NCI-H2227 treated with DMSO at 0.1 percent for 48 hours (cell line): ENCODE data around the gene GMPR.

Experiments used
- DNase-seq: peaks from one replicate; lab custom pipeline; 2025; lab: John Stamatoyannopoulos, UW

Gene GMPR

GRCh38 chr6:16327777-16328325 lies 89.5 kb downstream of the GMPR start:
- DNase-seq, result no peak

- no peak for DNase-seq
Measured at GRCh38 chr6:16329233-16329632, 90.8 kb downstream of the GMPR start.

GRCh38 chr6:16331384-16332174 lies 93.2 kb downstream of the GMPR start:
- DNase-seq, result no peak

- no peak for DNase-seq
Measured at GRCh38 chr6:16332175-16332542, 93.8 kb downstream of the GMPR start.

DNA sequence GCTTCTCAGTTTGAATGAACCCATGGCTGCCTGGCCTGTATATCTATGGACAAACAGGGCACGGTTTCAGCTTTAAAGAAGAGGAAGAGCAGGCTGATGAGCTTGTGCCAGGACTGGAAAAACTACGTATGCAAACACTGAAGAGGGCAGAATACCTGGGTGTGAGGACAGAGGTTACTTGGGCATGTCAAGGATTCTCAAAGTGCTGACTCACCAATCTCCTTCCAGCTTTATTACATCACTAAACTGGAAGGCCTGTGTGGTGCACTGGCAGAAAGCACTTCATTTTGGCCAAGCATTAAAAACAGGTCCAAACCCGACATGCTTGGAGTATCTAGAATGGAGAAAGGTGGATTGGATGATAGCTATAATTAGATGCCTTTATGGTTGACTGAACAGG lies 95.2 kb downstream of the GMPR start:
- no peak for DNase-seq

GRCh38 chr6:16334671-16335070 lies 96.3 kb downstream of the GMPR start:
- DNase-seq, result no peak

DNA sequence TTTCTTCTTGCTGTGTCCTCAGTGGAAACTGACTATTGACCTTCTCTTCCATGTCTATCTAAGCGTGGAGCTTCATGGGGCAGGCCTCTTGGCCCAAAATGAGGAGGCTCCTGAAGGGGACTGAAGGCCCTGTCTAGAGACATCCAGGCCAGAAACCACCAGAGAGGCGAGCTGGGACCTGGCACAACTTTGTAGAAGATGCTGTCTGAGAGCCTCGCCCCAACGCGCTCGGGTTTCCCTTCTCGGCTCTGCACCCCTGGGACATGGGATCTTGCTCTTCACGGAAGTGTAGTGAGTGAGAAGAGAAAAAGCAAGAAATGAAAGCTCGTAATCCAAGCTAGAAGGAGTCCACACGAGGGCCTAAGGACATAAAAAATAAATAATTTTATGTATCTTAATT lies 96.8 kb downstream of the GMPR start:
- DNase-seq, result no peak

DNA sequence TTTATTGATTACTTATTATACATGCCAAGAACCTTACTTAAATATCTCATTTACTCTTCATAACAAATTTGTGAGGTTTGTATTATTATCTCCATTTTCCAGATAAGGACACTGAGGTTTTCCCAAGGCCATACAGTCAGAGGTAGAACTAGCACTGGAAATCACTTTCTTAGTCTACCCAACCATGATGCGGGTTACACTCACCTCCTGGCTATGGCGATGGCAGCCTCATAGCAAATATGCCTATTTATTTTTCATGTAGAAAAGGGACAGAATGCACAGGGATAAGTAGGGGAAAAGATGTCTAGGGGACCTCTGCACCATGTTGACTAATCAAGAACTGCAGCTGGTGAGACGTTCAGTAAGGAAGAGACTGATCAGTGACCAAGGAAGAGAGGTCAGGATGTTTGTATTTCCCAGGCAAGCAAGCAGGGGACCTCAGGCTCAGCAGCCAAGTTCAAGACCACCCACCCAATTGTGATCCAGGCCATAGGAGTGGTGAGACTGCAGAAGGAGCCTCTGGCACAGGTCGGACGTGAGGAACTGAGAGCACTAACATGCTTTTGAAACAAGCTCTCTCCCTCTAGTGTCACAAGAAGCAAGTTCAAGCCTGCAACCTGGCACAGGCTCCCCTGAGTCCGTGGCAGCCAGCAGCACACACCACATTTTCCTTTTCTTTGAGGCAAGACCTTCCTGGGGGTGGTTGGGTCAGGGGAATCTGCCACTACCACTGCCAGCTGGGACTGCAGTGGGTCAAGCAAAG lies 97.8 kb downstream of the GMPR start:
- no peak for DNase-seq

DNA sequence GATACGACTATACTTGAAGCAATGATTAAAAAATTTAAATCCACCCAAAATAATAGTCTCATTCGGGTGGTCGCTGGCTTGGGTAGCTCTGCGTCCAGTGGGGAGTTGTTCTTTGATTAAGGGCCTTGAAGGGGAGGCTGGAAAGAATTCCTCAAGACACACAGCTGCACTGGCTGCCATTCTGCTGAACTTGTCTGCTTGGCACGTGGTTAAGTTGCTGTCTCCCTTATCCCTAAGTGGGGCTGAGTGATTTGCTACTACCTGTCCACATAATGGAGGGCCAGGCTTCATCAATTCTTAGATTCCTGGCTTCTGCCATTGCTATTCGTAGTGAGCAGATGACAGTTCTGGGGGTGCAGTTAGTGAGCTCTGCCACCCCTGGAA lies 98.5 kb downstream of the GMPR start:
- no peak for DNase-seq

GRCh38 chr6:16337295-16337975 lies 99.0 kb downstream of the GMPR start:
- no peak for DNase-seq

GRCh38 chr6:16338577-16339264 lies 100.3 kb downstream of the GMPR start:
- no peak for DNase-seq

- DNase-seq, result no peak
Measured at GRCh38 chr6:16339265-16339587, 100.8 kb downstream of the GMPR start.

DNA sequence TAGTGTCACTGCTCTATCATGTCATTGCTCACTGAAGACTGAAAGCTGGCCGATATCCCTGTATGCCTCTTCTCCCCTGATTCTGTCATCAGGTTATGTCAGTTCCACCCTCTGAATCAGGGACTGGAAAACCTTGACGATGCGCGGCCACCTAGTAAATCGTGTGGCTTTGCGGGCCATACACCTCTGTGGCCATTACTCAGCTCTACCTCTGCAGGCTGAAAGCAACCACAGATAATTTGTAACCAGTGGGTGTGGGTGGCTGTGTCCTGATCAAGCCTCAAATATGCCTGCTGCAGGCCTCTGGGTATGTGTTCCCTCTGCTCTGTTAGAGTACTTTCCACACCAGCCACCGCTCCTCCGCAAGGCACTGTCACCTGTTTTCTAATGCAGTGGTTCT lies 105.2 kb downstream of the GMPR start:
- no peak for DNase-seq

- DNase-seq, result no peak
Measured at GRCh38 chr6:16344756-16345155, 106.4 kb downstream of the GMPR start.
